ENCODE measurements around the gene NCK2. TPM values are rescaled to one million over a fixed set of nuclear protein-coding genes. Genes with fewer than 3 reads are reported as not detected.

The NCK2 gene
- total RNA-seq, 1 experiment from 2014 or later: 26.7 TPM

DNA sequence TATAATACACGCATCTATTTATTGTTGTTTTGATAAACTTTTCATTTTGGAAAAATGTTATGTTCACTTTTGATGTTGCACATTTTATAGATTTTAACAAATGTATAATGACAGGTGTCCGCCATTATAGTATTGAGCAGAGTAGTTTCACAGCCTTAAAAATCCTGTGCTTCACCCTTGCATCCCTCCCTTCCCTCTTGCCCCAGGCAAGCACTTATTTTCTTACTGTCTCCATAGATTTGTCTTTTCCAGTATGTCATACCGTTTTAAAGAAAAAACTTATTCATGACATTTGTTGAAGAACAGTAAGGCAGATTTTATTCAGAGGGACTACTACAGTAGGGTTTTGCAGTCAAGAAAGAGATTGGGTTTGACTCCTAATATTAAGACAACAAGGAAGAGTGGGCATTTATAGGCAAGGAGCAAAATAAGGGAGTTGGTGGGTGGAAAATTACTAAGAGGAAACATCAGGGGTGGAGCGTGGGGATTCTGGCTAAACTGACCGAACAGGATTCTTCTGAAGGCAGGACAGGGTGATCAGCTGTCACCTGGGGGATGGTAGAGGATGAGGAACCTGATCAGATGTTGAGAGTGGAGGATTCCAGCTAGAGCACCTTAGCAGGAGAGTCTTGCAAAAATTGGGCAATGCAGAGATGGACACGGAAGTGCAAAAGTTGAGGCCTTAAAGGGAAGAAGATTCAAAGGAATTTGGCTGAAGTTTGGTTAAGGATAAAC is 108.8 kb downstream of the NCK2 start (continued):
- TF ChIP-seq POLR2A (IDR thresholded peaks at IDR 0.05; ENCODE audit: borderline replicate concordance, extremely low read depth, insufficient read depth, insufficient read length): no peak
- TF ChIP-seq POLR2AphosphoS5 (IDR thresholded peaks at IDR 0.05; ENCODE audit: low read depth, low read length): peak; percentile 29; the same call in 1 of the 2 replicates
- TF ChIP-seq FOSL1 (IDR thresholded peaks at IDR 0.05; ENCODE audit: low read depth): 0 out of 2 replicates have a peak, but pooled peaks have one; percentile 29
- TF ChIP-seq EZH2phosphoT487 (IDR thresholded peaks at IDR 0.05; ENCODE audit: borderline replicate concordance): no peak

DNA sequence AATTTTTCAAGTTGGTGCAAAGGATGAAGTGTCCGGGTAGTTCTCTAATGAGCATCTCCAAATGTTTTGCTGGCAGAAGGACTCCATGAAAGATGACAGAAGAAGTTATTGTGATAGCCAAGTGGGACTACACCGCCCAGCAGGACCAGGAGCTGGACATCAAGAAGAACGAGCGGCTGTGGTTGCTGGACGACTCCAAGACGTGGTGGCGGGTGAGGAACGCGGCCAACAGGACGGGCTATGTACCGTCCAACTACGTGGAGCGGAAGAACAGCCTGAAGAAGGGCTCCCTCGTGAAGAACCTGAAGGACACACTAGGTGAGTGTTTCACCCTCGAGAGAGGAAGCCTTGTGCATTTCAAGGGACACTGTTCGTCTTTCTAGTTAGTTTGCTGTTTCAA is 110.3 kb downstream of the NCK2 start:
- no peak overlapping the region for H2AFZ ChIP-seq (ENCODE audit: low read depth, low read length, poor library complexity, severe bottlenecking)
- ChIA-PET CTCF (no interaction called here), RAD21 (ENCODE audit: low non-redundant PET in 1 of 2, low total read pairs in 2 of 2, uncharacterized antibody in 2 of 2, unreplicated experiment in 2 of 2) (no interaction called here), POLR2A (no interaction called here)
- H3K36me3 ChIP-seq (ENCODE audit: control insufficient read depth in 1 of 2, insufficient read depth in 2 of 2, low read length in 2 of 2): no peaks in the 10 kb centered on the region
- no peak for TF ChIP-seq EGR1 (IDR thresholded peaks at IDR 0.05; ENCODE audit: low read depth)
- TF ChIP-seq ZFX (IDR thresholded peaks at IDR 0.05): no peak
- TF ChIP-seq CBX3 (IDR thresholded peaks at IDR 0.05; ENCODE audit: low read depth): no peak
- BruUV-seq (replicated peaks): no TSS peak
- DNase-seq (ENCODE audit: low read depth, low spot score) (no peak), ATAC-seq (no peak)
- no peak overlapping the region for H3K9ac ChIP-seq (ENCODE audit: low read length)
- H3K79me2 ChIP-seq (ENCODE audit: insufficient read depth, low read length): 0 out of 2 replicates have a peak, but pooled peaks cover 11% of the 10 kb centered on the region
- intact Hi-C loops (cut with micrococcal nuclease): no loop called here
- H3K4me1 ChIP-seq (ENCODE audit: control insufficient read depth in 1 of 2, insufficient read depth in 2 of 2, low read length in 2 of 2): peaks cover 51 to 61% of the 10 kb centered on the region in 2 experiments
- no peaks in the 10 kb centered on the region for H3K27me3 ChIP-seq (ENCODE audit: insufficient read depth, low read length)
- 0 out of 2 replicates have a peak, but pooled peaks cover 4% of the 10 kb centered on the region for H4K20me1 ChIP-seq (ENCODE audit: insufficient read depth)
- no peak overlapping the region for H3K4me3 ChIP-seq (replicated peaks in 1 of 2; ENCODE audit: low read depth in 1 of 2, low read length in 2 of 2)
- H3K4me2 ChIP-seq (ENCODE audit: low read length): no peak overlapping the region
- H3K9me3 ChIP-seq (ENCODE audit: control insufficient read depth in 1 of 2, insufficient read depth in 1 of 2, low read depth in 1 of 2, low read length in 2 of 2): no peaks in the 10 kb centered on the region
- H3K9me2 ChIP-seq (ENCODE audit: insufficient read depth): no peaks in the 10 kb centered on the region
- no peak overlapping the region; the same call in 1 of the 2 replicates for H3K27ac ChIP-seq (ENCODE audit: low read depth, low read length)

DNA sequence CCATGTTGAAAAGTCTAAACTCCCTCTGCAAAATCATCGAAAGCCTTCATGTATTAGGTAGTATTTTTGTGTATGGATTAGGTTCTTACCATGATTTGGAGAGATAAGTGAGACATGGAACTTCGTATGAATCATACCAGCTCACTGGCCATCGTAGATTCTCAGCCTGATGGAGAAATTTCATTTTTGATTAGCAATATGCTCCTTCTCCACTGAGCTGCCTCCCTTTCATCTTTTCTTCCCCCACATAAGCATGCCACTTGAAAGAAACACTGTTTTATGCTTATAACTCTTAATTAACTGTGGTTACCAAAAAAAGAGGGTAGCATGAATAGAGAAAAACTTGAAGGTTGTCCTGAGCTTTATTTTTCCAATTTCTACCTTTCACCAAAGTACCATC is 111.9 kb downstream of the NCK2 start:
- CTCF ChIA-PET: no interaction called here
- TF ChIP-seq JUND (IDR thresholded peaks at IDR 0.05) (no peak), ZFX (IDR thresholded peaks at IDR 0.05) (no peak), EGR1 (IDR thresholded peaks at IDR 0.05; ENCODE audit: low read depth) (no peak), POLR2AphosphoS5 (IDR thresholded peaks at IDR 0.05; ENCODE audit: low read depth, low read length) (no peak), TCF7L2 (IDR thresholded peaks at IDR 0.05; ENCODE audit: borderline replicate concordance, extremely low read depth, insufficient read depth, insufficient read length) (no peak), RAD21 (IDR thresholded peaks at IDR 0.05; ENCODE audit: low read depth) (no peak), POLR2A (IDR thresholded peaks at IDR 0.05; ENCODE audit: borderline replicate concordance, extremely low read depth, insufficient read depth, insufficient read length) (no peak), YY1 (IDR thresholded peaks at IDR 0.05; ENCODE audit: extremely low read depth, insufficient replicate concordance, low read depth, low read length) (no peak), SIN3A (IDR thresholded peaks at IDR 0.05; ENCODE audit: low read depth) (no peak), CBX3 (IDR thresholded peaks at IDR 0.05; ENCODE audit: low read depth) (no peak), EZH2 (IDR thresholded peaks at IDR 0.05) (no peak), EZH2phosphoT487 (IDR thresholded peaks at IDR 0.05; ENCODE audit: borderline replicate concordance) (no peak)
- TF ChIP-seq, protein P1, sequence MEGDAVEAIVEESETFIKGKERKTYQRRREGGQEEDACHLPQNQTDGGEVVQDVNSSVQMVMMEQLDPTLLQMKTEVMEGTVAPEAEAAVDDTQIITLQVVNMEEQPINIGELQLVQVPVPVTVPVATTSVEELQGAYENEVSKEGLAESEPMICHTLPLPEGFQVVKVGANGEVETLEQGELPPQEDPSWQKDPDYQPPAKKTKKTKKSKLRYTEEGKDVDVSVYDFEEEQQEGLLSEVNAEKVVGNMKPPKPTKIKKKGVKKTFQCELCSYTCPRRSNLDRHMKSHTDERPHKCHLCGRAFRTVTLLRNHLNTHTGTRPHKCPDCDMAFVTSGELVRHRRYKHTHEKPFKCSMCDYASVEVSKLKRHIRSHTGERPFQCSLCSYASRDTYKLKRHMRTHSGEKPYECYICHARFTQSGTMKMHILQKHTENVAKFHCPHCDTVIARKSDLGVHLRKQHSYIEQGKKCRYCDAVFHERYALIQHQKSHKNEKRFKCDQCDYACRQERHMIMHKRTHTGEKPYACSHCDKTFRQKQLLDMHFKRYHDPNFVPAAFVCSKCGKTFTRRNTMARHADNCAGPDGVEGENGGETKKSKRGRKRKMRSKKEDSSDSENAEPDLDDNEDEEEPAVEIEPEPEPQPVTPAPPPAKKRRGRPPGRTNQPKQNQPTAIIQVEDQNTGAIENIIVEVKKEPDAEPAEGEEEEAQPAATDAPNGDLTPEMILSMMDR (IDR thresholded peaks at IDR 0.05 in 2 of 3, conservative IDR thresholded peaks at IDR 0.05 in 1 of 3; ENCODE audit: borderline replicate concordance in 1 of 3, insufficient read depth in 1 of 3, low read depth in 2 of 3, low read length in 2 of 3): no peak
- TF ChIP-seq, protein P2, sequence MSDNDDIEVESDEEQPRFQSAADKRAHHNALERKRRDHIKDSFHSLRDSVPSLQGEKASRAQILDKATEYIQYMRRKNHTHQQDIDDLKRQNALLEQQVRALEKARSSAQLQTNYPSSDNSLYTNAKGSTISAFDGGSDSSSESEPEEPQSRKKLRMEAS (IDR thresholded peaks at IDR 0.05): no peak

More for the DNA sequence above, 111.9 kb downstream of the NCK2 start:
- Histone ChIP-seq H3K36me3 (ENCODE audit: control insufficient read depth in 1 of 2, insufficient read depth in 2 of 2, low read length in 2 of 2) (no peaks in the 10 kb centered on the region), H3K9me3 (ENCODE audit: control insufficient read depth in 1 of 2, insufficient read depth in 1 of 2, low read depth in 1 of 2, low read length in 2 of 2) (no peaks in the 10 kb centered on the region), H3K27ac (ENCODE audit: low read depth, low read length) (peak overlapping the region; percentile 46; the same call in 1 of the 2 replicates), H3K9me2 (ENCODE audit: insufficient read depth) (no peaks in the 10 kb centered on the region), H3K79me2 (ENCODE audit: insufficient read depth, low read length) (0 out of 2 replicates have a peak, but pooled peaks cover 11% of the 10 kb centered on the region), H3K4me2 (ENCODE audit: low read length) (peak overlapping the region; percentile 52), H2AFZ (ENCODE audit: low read depth, low read length, poor library complexity, severe bottlenecking) (no peak overlapping the region), H3K9ac (ENCODE audit: low read length) (no peak overlapping the region), H3K4me1 (ENCODE audit: control insufficient read depth in 1 of 2, insufficient read depth in 2 of 2, low read length in 2 of 2) (peaks cover 51 to 60% of the 10 kb centered on the region in 2 experiments), H3K27me3 (ENCODE audit: insufficient read depth, low read length) (no peaks in the 10 kb centered on the region), H4K20me1 (ENCODE audit: insufficient read depth) (0 out of 2 replicates have a peak, but pooled peaks cover 4% of the 10 kb centered on the region), H3K4me3 (replicated peaks in 1 of 2; ENCODE audit: low read depth in 1 of 2, low read length in 2 of 2) (no peak overlapping the region)
- ATAC-seq (no peak), DNase-seq (ENCODE audit: low read depth, low spot score) (no peak)
- POLR2A ChIA-PET: interaction anchor here (1.3 kb wide), 1 partner anchor 63 kb away, joined by 4 read pairs; no protein-coding TSS in a partner anchor
- TSS peak; percentile 18 for BruUV-seq (replicated peaks)
- RAD21 ChIA-PET (ENCODE audit: low non-redundant PET in 1 of 2, low total read pairs in 2 of 2, uncharacterized antibody in 2 of 2, unreplicated experiment in 2 of 2): no interaction called here
- intact Hi-C loops (cut with micrococcal nuclease): no loop called here
